GM19463 (cell line): ENCODE measurements around the gene HCFC1R1.

Experiments
- ATAC-seq: cut with Tn5 transposase; IDR thresholded peaks from one replicate; pipeline ENCODE4 v1.9.1; 2021; ENCODE audit warnings: mild to moderate bottlenecking, moderate library complexity; ENCODE audit not compliant: unreplicated experiment

HCFC1R1 gene

DNA sequence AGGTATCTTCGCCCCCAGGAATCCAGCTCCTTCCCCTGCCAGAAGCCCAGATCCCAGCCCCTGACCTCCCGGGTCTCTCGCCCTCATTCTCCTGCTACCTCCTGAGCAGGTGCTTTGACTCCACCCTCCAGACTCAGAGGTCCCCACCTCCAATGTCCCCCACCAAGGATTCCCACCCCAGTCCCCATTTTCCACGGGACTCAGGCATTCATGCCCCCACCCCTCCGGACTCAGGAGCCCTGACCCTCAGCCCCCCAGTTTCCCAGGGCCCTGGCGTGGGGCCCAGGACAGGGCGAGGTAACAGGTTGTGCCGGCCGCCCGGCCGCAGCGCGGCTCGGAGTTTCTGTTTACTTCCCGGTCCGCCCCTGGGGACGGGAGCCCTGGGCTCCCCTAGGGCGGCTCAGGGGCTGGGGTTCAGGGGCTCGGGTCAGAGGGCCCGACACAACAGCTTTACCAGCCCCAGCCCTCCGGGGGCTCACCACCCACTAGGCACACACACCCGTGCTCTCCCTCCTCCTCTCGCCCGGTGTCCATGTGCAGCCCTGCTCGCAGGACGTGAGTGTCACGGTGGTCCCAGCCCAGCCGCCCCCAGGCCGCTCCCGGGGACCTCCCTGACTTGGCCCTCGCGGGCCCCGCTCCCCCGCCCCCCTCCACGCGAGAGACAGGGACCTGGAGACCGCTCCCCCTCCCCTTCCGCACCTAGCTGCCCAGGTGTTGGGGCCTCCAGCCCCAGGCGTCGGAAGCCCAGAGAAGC lies 12.4 kb upstream of the HCFC1R1 start:
- no peak for ATAC-seq

DNA sequence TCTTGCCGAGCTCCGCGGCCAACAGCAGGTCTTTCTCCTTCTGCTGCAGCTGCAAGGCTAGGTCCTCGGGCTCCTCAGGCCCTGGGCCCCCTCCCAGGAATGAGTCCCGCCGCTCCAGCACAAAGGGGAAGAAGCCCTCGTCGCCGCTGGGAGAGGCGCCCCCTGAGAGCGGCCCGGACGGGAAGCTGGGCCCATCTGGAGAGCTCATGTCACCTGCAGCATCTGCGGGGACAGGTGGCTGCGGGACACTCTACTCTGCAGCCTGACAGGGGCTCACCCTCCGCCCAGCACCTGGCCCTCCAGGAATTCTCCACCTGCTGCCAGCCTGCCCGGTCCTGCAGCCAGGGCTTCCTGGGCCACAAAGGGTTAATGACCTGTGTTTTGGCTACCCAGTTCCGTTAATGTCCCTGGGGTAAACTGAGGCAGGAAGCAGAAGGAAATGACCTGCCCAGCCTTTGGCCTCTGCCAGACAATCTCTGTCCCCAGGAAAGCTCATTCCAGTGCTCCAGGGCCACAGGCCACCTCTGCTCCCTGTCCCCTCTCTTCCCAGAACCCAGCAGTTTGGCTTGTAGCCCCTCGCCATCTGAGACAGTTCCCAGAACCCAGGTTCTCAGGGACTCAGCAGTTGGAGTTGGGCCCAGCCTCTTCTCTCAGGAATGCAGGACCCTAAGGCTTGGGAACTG lies 11.7 kb upstream of the HCFC1R1 start:
- no peak for ATAC-seq

DNA sequence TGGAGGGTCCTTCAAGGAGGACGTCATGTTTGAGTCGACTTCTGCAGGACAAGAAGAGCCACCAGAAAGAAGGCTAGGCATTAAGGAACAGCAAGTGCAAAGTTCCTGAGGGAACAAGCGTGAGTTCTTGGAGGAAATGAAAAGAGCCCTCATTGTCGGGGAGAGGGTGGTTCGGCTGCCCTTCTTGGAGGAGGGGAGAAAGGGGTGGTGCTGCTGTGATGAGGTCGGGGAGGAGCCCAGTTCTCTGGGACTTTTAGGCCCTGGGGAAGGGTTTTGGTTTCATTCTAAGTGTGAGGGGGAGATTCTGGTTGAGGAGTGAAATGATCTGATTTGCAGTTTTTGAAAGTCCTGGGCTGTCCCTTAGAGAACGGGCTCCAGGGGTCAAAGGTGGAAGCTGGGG lies 8.9 kb upstream of the HCFC1R1 start:
- no peak for ATAC-seq

DNA sequence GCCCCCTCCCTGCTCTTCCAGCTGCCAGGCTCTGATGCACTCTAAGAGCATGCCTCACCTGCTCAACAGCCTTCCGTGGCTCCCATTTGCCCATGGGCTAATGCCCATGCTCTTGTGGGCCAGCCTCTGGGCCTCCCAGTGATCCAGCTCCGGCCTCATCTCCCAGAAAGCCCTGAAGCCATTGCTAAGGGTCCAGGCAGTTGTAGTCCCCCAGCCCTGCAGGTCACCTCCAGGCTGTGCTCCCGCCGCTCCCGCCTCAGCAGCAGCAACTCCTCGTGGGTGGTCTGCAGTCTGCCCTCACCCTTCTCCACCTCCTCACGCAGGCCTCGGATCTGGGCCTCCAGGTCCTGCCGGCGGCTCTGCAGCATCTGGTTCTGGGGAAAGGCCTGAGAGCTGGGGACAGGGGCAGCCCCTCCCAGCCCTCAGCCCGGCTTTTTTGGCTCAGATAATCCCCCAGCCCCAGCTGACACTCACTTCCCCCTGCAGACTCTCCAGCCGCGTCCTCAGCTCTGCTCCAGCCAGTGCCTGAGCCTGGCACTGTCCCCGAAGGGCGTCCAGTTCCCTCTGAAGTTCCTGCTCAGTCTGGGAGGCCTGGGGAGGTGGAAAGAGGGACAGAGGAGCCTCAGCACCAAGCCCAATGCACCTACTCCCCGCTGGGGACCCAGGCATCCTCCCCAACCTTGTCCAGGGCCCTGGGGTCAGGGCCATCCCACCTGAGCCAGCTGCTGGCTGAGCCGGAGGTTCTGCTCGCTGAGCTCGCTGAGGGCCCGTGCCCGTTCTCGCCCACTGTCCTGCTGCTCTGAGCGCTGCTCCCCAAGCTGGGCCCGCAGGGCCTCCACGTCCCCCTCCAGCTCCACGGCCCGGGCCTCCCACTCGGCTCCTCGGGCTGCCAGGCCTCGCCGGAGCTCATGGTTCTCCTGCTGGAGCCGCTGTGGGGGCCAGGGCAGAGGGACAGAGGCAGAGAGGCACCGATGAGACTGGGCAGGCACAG lies 6.8 kb upstream of the HCFC1R1 start:
- no peak for ATAC-seq

GRCh38 chr16:3029491-3030221 lies 5.9 kb upstream of the HCFC1R1 start:
- ATAC-seq = no peak

- no peak for ATAC-seq
Measured at GRCh38 chr16:3028716-3029319, 5.1 kb upstream of the HCFC1R1 start.

- no peak for ATAC-seq
Measured at GRCh38 chr16:3027983-3028715, 4.4 kb upstream of the HCFC1R1 start.

DNA sequence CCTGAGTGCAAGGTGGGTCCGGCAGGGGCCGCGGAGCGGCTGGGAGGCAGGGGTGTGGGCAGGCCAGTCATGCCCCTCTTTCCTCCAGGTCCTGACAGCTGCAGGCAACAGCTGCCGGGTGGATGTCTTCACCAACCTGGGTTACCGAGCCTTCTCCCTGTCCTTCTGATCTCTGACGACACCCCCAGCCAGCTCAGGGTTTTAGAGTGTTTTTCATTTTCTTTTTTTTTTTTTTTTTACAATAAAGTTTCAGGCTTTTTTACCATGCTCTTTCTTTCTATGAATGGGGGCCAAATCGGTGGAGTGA lies 3.7 kb upstream of the HCFC1R1 start:
- ATAC-seq = no peak

DNA sequence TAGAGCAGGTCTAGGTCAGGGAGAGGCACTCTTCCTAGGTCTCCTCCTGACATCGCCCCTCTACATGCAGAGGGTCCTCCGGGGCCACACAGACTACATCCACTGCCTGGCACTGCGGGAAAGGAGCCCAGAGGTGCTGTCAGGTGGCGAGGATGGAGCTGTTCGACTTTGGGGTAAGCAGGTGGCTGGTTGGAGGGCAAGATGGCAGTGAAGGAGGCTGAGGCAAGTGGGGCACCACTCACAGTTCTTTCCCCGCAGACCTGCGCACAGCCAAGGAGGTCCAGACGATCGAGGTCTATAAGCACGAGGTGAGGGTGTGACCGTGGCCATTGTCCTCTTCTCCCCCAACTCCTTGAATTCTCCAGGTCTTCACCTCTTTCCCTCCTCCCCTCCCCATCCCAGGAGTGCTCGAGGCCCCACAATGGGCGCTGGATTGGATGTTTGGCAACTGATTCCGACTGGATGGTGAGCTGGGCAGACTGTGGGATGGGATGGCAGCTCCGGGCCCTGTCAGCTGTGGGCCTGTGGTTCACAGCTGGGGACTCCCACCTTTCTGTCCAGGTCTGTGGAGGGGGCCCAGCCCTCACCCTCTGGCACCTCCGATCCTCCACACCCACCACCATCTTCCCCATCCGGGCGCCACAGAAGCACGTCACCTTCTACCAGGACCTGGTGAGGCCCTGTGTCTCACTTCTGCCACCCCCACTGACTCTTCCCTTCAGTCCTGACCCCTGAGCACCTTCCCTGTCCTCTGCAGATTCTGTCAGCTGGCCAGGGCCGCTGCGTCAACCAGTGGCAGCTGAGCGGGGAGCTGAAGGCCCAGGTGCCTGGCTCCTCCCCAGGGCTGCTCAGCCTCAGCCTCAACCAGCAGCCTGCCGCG lies 3.1 kb upstream of the HCFC1R1 start:
- ATAC-seq = no peak

DNA sequence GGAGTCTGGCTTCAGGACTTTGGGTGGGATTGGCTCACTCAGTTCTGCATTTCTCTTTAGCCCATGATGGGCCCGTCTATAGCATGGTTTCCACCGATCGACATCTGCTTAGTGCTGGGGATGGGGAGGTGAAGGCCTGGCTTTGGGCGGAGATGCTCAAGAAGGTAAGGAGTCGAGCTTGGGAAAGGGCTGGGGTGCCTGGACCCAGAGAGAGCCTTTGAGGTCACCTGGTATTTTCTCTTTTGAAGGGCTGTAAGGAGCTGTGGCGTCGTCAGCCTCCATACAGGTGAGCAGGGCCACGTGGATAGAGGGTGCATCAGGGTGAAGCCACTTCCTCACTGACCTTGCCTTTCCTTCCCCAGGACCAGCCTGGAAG lies 2.2 kb upstream of the HCFC1R1 start:
- ATAC-seq = no peak

GRCh38 chr16:3025032-3026002 lies 1.6 kb upstream of the HCFC1R1 start:
- no peak for ATAC-seq

DNA sequence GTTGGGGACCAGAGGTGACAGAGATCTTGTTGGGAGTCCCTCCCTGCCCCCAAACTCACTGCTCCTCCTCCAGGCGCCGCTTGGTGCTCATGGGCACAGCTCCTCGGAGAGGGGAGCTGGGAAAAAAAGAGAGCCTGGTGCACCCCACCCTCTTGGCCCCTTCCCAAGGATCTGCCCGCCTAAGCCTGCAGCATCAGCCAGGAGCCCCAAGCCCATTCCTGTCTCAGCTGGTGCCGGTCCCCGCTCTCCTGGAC lies 400 bp downstream of the HCFC1R1 start:
- no peak for ATAC-seq

DNA sequence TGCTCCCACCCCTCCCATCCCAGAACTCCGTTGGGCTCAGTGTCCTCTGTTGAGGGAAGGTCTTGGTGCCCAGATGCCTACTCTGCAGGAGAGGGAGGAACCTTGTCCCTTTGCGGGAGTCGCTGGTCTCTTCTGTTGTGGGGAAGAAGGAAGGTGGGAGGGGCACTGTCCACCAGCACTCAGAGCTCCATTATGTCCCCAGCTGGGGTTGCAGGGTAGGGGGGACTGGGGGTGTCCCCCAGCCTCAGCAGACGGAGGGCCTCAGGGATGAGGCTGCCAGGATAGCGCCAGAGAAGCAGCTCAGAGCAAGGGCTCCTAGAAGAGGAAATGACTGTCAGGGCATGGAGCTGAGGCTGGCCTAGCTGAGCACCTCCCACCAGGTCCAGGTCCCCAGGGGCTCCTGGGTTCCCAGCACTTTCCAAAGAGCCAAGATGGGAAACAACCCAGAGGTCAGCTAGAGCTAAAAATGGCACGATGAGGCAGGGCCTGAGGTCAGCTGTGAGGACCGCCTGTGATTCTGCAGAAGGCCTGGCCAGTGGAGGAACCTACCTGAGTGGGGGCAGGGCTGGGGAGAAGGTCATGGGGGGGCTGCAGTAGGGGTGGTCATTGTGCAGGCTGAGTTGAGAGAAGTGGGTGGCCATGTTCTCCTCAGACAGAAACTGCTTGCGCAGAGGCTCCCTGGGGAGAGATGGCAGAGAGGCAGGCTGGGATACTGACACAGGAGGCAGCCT lies 893 bp downstream of the HCFC1R1 start:
- no peak for ATAC-seq

DNA sequence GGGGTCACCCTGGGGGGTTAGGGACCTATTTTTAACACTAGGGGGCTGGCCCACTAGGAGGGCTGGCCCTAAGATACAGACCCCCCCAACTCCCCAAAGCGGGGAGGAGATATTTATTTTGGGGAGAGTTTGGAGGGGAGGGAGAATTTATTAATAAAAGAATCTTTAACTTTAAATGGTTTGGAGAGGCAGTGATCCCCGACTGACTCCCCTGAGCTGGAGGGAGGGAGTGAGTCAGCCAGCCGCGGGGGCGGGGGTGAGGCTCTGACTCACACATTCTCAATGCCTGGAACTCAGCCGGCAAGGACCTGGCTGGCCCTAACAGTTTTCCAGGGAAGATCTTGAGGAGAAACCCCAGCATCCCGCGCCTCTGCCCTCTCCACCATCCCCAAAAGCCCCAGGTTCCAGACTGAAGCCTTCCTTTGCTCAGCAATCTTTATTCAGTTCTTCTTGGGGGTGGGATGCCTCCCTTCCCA lies 1.5 kb downstream of the HCFC1R1 start:
- ATAC-seq = no peak

- no peak for ATAC-seq
Measured at GRCh38 chr16:3021449-3022207, 2.1 kb downstream of the HCFC1R1 start.

DNA sequence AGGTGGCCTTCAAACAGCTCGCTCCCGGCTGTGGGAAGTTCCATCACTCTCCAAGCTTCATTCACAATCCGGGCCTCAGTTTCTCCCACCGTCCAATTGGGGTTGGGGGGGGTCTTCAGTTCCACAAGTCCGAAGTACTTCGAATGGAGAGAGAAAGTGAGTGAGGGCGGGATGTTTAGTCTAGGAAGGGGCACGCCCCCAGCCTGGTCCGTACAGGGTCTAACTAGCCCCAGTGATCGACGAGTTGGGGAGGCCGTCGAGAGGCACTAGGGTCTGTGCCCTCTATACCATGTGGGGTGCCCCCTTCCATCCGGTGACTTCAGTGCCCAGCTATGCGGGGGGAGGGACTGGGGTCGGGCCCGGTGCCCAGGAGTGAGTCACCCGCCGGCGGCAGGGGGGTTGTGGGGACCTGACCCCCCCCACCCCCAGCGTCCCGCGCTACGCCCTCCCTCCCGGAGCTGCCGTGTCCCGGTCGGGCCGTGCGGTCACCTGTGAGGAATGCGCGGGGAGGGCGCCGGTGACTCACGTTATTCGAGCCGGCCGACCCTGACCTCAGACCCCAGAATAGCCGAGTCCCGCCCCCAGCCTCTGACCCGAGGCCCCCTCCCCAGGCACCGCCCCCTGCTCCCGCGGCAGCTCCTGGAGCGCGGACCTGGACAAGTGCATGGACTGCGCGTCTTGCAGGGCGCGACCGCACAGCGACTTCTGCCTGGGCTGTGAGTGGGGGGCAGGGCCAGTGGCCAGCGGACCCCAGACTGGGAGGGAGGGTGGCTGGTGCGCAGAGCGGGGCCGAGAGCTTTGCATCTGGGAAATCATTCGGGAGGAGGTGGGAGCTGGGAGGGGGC lies 2.9 kb downstream of the HCFC1R1 start:
- ATAC-seq = no peak
